Body of pancreas (tissue), 4 donors: ENCODE results near the gene TMF1. TPM values are rescaled to one million over a fixed set of nuclear protein-coding genes. Genes with fewer than 3 reads are reported as not detected.

Source experiments
- ATAC-seq: fragments of 150-250 bp; one replicate; pipeline ENCODE4 v1.9.1; 2016
- DNase-seq, 4 donors: peaks; one replicate each; pipeline ENCODE4 v3.0.0-alpha.2; 2019
- H3K27ac ChIP-seq, 4 donors: fragments of 200-600 bp; sonication (generic); 1 replicate in 3 of 4; 2 replicates in 1 of 4; pipeline versions ENCODE4 v1.5.1 to v1.6.1; 2016 to 2019; ENCODE audit warnings: mild to moderate bottlenecking in 1 of 4, mixed read lengths in 1 of 4, moderate library complexity in 1 of 4
- H3K27me3 ChIP-seq, 2 donors: fragments of 200-600 bp; sonication (generic); one replicate each; pipeline ENCODE4 v1.6.0; 2016; ENCODE audit warnings: mild to moderate bottlenecking in 1 of 2
- H3K36me3 ChIP-seq, 2 donors: fragments of 200-600 bp; sonication (generic); replicated peaks in 1 of 2; 2 replicates each; pipeline ENCODE4 v1.5.1; 2016; ENCODE audit warnings: low read depth in 2 of 2; ENCODE audit not compliant: insufficient read depth in 1 of 2
- H3K4me1 ChIP-seq: fragments of 200-600 bp; sonication (generic); one replicate; pipeline ENCODE4 v1.6.0; 2016
- H3K4me3 ChIP-seq, 2 donors: fragments of 200-600 bp; sonication (generic); 1 replicate in 1 of 2; 2 replicates in 1 of 2; pipeline ENCODE4 v1.5.1; 2016 to 2019
- H3K9me3 ChIP-seq, 3 donors: fragments of 200-600 bp; sonication (generic); 1 replicate in 2 of 3; 2 replicates in 1 of 3; pipeline ENCODE4 v1.5.1; 2016
- CTCF ChIP-seq, 7 experiments: fragments of 450-650 bp in 4 of 7; fragments of 200-600 bp in 3 of 7; sonication (generic) in 3 of 7; IDR thresholded peaks; one replicate each; pipeline ENCODE4 v1.5.1; 2016 to 2019; ENCODE audit warnings: antibody characterized with exemption in 7 of 7
- POLR2A ChIP-seq, 3 donors: fragments of 450-650 bp; IDR thresholded peaks; one replicate each; pipeline ENCODE4 v1.6.1; 2016; ENCODE audit warnings: antibody characterized with exemption in 3 of 3, mild to moderate bottlenecking in 2 of 3
- WGBS, 2 donors: methylation state at CpG; one replicate each; pipeline ENCODE4 v1.1.5; 2017; 5-methylcytosine and 5-hydroxymethylcytosine counted together
- intact Hi-C: fragments of 100-400 bp; cut with DNase I; formaldehyde crosslinking; loops from one replicate; pipeline ENCODE4 v1.15.1; 2023
- total RNA-seq, 2 donors: library from RNA; depleted of rRNA; stranded (reverse); fragments of >200 nt; gene quantifications; one replicate each; pipeline ENCODE4 v1.1.0, GENCODE V29; 2016

The TMF1 gene
- total RNA-seq, 2 donors from 2014 or later: 16.8 to 17.1 TPM

- TF ChIP-seq POLR2A (IDR thresholded peaks at IDR 0.05) (no peak), CTCF (IDR thresholded peaks at IDR 0.05) (no peak)
- intact Hi-C loops: no loop called here
- 90 to 92% methylated on average over 9 of the region's 9 CpGs for WGBS, 2 donors
- Histone ChIP-seq H3K4me1 (no peaks in the 10 kb centered on the region), H3K27ac (no peak overlapping the region), H3K27me3 (no peaks in the 10 kb centered on the region), H3K36me3 (peaks cover 7 to 34% of the 10 kb centered on the region in 2 donors), H3K9me3 (no peaks in the 10 kb centered on the region), H3K4me3 (no peak overlapping the region)
- DNase-seq (no peak), ATAC-seq (no peak)
Observed at GRCh38 chr3:69032737-69033136, 19.4 kb downstream of the TMF1 start.

GRCh38 chr3:69032142-69032541 lies 20.0 kb downstream of the TMF1 start:
- WGBS, 2 donors: 87 to 98% methylated on average over 2 of the region's 2 CpGs
- no peak for ATAC-seq
- no peak for DNase-seq
- no peaks in the 10 kb centered on the region for H3K9me3 ChIP-seq
- H3K36me3 ChIP-seq: peaks cover 9 to 35% of the 10 kb centered on the region in 2 donors
- H3K4me1 ChIP-seq: no peaks in the 10 kb centered on the region
- H3K4me3 ChIP-seq: no peak overlapping the region
- TF ChIP-seq CTCF (IDR thresholded peaks at IDR 0.05): no peak
- TF ChIP-seq POLR2A (IDR thresholded peaks at IDR 0.05): no peak
- intact Hi-C loops: no loop called here
- no peak overlapping the region for H3K27ac ChIP-seq
- no peaks in the 10 kb centered on the region for H3K27me3 ChIP-seq

GRCh38 chr3:69031635-69032034 lies 20.5 kb downstream of the TMF1 start:
- DNase-seq: no peak
- Histone ChIP-seq H3K9me3 (no peaks in the 10 kb centered on the region), H3K27me3 (no peaks in the 10 kb centered on the region), H3K4me3 (no peak overlapping the region), H3K4me1 (no peaks in the 10 kb centered on the region), H3K36me3 (peaks cover 13 to 35% of the 10 kb centered on the region in 2 donors), H3K27ac (no peak overlapping the region)
- no peak for ATAC-seq
- WGBS, 2 donors: 63 to 79% methylated on average over 1 of the region's 1 CpG
- TF ChIP-seq CTCF (IDR thresholded peaks at IDR 0.05) (no peak), POLR2A (IDR thresholded peaks at IDR 0.05) (no peak)
- intact Hi-C loops: no loop called here

GRCh38 chr3:69020857-69021256 lies 31.3 kb downstream of the TMF1 start:
- 58 to 66% methylated on average over 4 of the region's 4 CpGs for WGBS, 2 donors
- no peak for DNase-seq
- no peaks in the 10 kb centered on the region for H3K27me3 ChIP-seq
- no peak for ATAC-seq
- no peak for TF ChIP-seq CTCF (IDR thresholded peaks at IDR 0.05)
- no peak for TF ChIP-seq POLR2A (IDR thresholded peaks at IDR 0.05)
- no peak overlapping the region for H3K27ac ChIP-seq
- intact Hi-C loops: no loop called here
- H3K9me3 ChIP-seq: no peaks in the 10 kb centered on the region
- H3K36me3 ChIP-seq: peaks cover 13 to 15% of the 10 kb centered on the region in 2 donors
- no peak overlapping the region for H3K4me3 ChIP-seq
- no peaks in the 10 kb centered on the region for H3K4me1 ChIP-seq

GRCh38 chr3:69020424-69020823 lies 31.7 kb downstream of the TMF1 start:
- Histone ChIP-seq H3K4me1 (no peaks in the 10 kb centered on the region), H3K9me3 (no peaks in the 10 kb centered on the region), H3K36me3 (peaks cover 10 to 12% of the 10 kb centered on the region in 2 donors), H3K4me3 (no peak overlapping the region), H3K27me3 (no peaks in the 10 kb centered on the region), H3K27ac (no peak overlapping the region)
- ATAC-seq: no peak
- intact Hi-C loops: no loop called here
- 13 to 25% methylated on average over 2 of the region's 2 CpGs for WGBS, 2 donors
- DNase-seq: no peak
- peak in 3 of 7 experiments; percentile 7 to 13 (median 8) for TF ChIP-seq CTCF (IDR thresholded peaks at IDR 0.05)
- no peak for TF ChIP-seq POLR2A (IDR thresholded peaks at IDR 0.05)
